SJCRH30 (cell line): ENCODE results near the gene KRTAP10-3. TPM values are rescaled to one million over a fixed set of nuclear protein-coding genes. Genes with fewer than 3 reads are reported as not detected.

Source experiments
- DNase-seq, 2 experiments: peaks; one replicate each; pipeline ENCODE4 v3.0.0-alpha.2; 2015 to 2020
- H3K27ac ChIP-seq: fragments of 250-450 bp; sonication (Bioruptor Pico); 2 replicates; pipeline ENCODE4 v1.5.1; 2020; ENCODE audit warnings: mild to moderate bottlenecking, moderate library complexity
- H3K27me3 ChIP-seq: fragments of 250-450 bp; sonication (Bioruptor Pico); 2 replicates; pipeline ENCODE4 v1.5.1; 2020; ENCODE audit warnings: mild to moderate bottlenecking, moderate library complexity
- H3K36me3 ChIP-seq: fragments of 250-450 bp; sonication (Bioruptor Pico); 2 replicates; pipeline ENCODE4 v1.5.1; 2020; ENCODE audit warnings: mild to moderate bottlenecking, moderate library complexity
- H3K4me1 ChIP-seq: fragments of 250-450 bp; sonication (Bioruptor Pico); 2 replicates; pipeline ENCODE4 v1.5.1; 2020; ENCODE audit warnings: mild to moderate bottlenecking, moderate library complexity
- H3K4me3 ChIP-seq: fragments of 250-450 bp; sonication (Bioruptor Pico); 2 replicates; pipeline ENCODE4 v1.5.1; 2020; ENCODE audit warnings: mild to moderate bottlenecking, moderate library complexity
- H3K9me3 ChIP-seq: fragments of 250-450 bp; sonication (Bioruptor Pico); replicated peaks from 2 replicates; pipeline ENCODE4 v1.5.1; 2020; ENCODE audit warnings: mild to moderate bottlenecking, moderate library complexity
- total RNA-seq: library from RNA; depleted of rRNA; stranded (reverse); fragments of >200 nt; shearing (Covaris generic); gene quantifications from 2 replicates; pipeline ENCODE4 v1.2.3, GENCODE V29; 2014

The KRTAP10-3 gene
- total RNA-seq, 1 experiment from 2014 or later: not detected

DNA sequence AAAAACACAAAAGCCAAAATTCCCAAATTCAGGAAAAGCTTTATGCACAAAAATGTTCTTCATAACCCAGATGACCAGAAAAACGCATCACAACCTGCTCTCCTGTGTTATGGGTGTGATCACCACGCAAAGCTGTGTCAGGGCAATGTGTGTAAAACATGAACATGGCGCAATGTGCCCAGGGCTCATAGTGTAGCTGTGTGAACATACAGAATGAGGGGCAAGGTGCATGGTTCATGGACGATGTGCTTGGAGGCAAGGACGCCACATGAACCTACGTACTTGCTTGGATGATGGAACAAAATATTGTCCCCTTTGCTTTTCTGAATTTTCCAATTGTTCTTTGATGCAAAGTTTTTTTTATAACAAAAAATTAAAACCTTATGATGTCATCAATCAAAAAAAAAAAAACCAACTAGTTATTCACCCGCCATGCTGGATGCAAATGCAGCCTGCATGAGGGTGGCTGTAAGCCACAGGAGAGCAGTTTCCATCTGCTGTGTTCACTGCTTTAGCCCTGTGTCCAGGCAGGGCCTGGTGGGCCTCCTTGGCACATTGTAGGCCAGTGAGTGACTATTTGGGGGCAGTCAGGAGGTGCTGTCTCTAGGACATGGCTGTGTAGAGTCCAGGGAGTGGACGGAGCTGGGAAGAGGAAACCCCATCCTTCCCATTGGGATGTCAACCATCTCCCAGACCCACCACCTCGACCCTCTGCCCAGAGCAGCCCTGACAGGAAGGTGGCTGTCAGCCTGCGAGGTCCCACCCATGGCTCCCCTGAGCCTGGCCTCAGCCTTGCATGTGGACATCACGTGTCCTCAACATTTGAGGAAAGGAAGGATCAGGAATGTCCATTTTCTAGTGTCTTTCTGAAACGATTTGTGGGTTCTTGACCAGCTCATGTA is 32.2 kb downstream of the KRTAP10-3 start:
- Histone ChIP-seq H3K9me3 (0 out of 2 replicates have a peak, but pooled peaks cover 4% of the 10 kb centered on the region), H3K4me3 (no peak overlapping the region), H3K4me1 (no peaks in the 10 kb centered on the region), H3K27me3 (no peaks in the 10 kb centered on the region), H3K27ac (no peak overlapping the region), H3K36me3 (no peaks in the 10 kb centered on the region)
- DNase-seq: no peak

GRCh38 chr21:44525391-44526095 is 33.1 kb downstream of the KRTAP10-3 start:
- no peaks in the 10 kb centered on the region for H3K4me1 ChIP-seq
- H3K36me3 ChIP-seq: no peaks in the 10 kb centered on the region
- H3K27me3 ChIP-seq: no peaks in the 10 kb centered on the region
- no peak for DNase-seq
- H3K27ac ChIP-seq: no peak overlapping the region
- 0 out of 2 replicates have a peak, but pooled peaks cover 4% of the 10 kb centered on the region for H3K9me3 ChIP-seq
- H3K4me3 ChIP-seq: no peak overlapping the region

- H3K27ac ChIP-seq: no peak overlapping the region
- H3K4me1 ChIP-seq: no peaks in the 10 kb centered on the region
- no peak for DNase-seq
- no peaks in the 10 kb centered on the region for H3K36me3 ChIP-seq
- H3K27me3 ChIP-seq: no peaks in the 10 kb centered on the region
- 0 out of 2 replicates have a peak, but pooled peaks cover 4% of the 10 kb centered on the region for H3K9me3 ChIP-seq
- no peak overlapping the region for H3K4me3 ChIP-seq
Measured at GRCh38 chr21:44524414-44525371, 33.9 kb downstream of the KRTAP10-3 start.

- no peaks in the 10 kb centered on the region for H3K4me1 ChIP-seq
- H3K36me3 ChIP-seq: no peaks in the 10 kb centered on the region
- no peak overlapping the region for H3K27ac ChIP-seq
- 0 out of 2 replicates have a peak, but pooled peaks cover 4% of the 10 kb centered on the region for H3K9me3 ChIP-seq
- no peak for DNase-seq
- H3K27me3 ChIP-seq: no peaks in the 10 kb centered on the region
- H3K4me3 ChIP-seq: no peak overlapping the region
Measured at GRCh38 chr21:44523567-44524413, 34.8 kb downstream of the KRTAP10-3 start.

DNA sequence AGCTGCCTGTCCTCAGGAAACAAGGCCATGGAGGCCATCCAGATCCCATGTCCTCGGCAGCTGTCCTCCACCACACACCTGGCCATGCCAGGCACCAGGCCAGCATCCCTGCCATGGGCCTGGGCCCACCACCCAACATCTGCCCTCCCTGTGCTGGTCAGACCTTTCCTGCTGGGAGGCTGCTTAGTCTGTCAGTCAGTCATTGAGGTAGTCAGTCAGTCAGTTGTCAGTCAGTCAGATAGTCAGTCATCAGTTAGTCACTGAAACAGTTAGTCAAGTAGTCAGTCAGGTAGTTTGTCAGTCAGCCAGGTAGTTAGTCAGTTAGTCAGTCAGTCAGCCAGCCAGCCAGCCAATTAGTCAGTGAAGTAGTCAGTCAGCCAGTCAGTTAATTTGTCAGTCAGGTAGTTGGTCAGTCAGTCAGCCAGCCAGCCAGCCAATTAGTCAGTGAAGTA is 35.8 kb downstream of the KRTAP10-3 start:
- H3K9me3 ChIP-seq: 0 out of 2 replicates have a peak, but pooled peaks cover 4% of the 10 kb centered on the region
- no peaks in the 10 kb centered on the region for H3K4me1 ChIP-seq
- H3K4me3 ChIP-seq: no peak overlapping the region
- H3K36me3 ChIP-seq: no peaks in the 10 kb centered on the region
- no peak for DNase-seq
- H3K27ac ChIP-seq: no peak overlapping the region
- H3K27me3 ChIP-seq: no peaks in the 10 kb centered on the region

- no peaks in the 10 kb centered on the region for H3K27me3 ChIP-seq
- H3K4me1 ChIP-seq: no peaks in the 10 kb centered on the region
- H3K27ac ChIP-seq: no peak overlapping the region
- 0 out of 2 replicates have a peak, but pooled peaks cover 4% of the 10 kb centered on the region for H3K9me3 ChIP-seq
- DNase-seq: no peak
- H3K36me3 ChIP-seq: no peaks in the 10 kb centered on the region
- H3K4me3 ChIP-seq: no peak overlapping the region
Measured at GRCh38 chr21:44521928-44522752, 36.5 kb downstream of the KRTAP10-3 start.

- DNase-seq: no peak
- H3K4me1 ChIP-seq: no peaks in the 10 kb centered on the region
Measured at GRCh38 chr21:44521301-44521927, 37.2 kb downstream of the KRTAP10-3 start.

GRCh38 chr21:44520326-44521300 is 38.0 kb downstream of the KRTAP10-3 start:
- Histone ChIP-seq H3K4me3 (no peak overlapping the region), H3K4me1 (no peaks in the 10 kb centered on the region), H3K9me3 (0 out of 2 replicates have a peak, but pooled peaks cover 4% of the 10 kb centered on the region), H3K36me3 (no peaks in the 10 kb centered on the region), H3K27ac (no peak overlapping the region), H3K27me3 (no peaks in the 10 kb centered on the region)
- no peak for DNase-seq

More at GRCh38 chr21:44521301-44521927, 37.2 kb downstream of the KRTAP10-3 start:
- H3K36me3 ChIP-seq: no peaks in the 10 kb centered on the region
- H3K4me3 ChIP-seq: no peak overlapping the region
- no peaks in the 10 kb centered on the region for H3K27me3 ChIP-seq
- H3K9me3 ChIP-seq: 0 out of 2 replicates have a peak, but pooled peaks cover 4% of the 10 kb centered on the region
- no peak overlapping the region for H3K27ac ChIP-seq

DNA sequence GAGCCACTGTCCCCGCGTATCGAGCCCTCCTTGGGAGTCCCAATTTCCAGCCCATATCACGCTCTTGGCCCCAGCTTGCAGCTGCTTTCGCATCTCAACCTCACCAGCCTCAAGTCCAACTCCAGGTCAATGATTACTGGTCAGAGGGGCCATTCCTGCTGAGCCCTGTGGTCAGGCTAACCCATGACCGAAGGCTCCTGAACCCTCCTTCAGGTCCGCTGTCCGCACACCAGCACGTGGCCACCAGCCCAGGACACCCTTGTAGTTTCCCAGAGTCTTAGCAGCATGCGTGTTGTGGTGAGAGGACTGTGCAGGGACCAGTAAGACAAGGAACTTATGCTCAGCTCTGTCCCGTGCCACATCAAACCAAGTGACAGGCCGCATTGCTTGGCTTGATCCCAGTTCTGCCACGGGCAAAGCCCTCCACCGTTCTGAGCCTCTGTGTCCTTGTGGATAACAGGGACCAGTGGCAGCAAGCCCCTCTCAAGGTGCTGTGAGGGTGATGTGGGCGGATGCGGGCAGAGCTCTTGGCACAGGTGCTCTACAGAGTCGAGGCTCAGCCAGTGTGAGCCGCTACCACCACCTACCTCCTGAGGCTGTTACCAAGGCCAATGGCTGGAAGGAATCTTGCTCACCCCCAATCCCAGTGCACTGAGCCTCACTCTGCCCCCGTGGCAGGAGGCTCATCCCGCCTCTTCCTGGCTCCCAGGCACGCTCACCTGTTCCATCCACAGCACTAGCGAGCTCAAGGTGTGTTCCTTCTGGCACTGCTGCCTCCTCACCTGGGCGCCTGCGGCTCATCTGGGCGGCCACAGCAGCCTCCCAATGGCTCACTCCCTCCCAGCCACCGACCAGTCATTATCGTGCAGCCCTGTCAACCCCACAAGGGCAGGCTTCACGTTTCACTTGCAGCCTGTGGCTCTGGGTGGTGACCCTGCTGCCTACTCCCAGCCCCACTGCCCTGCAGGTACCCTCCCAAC is 39.0 kb downstream of the KRTAP10-3 start:
- Histone ChIP-seq H3K36me3 (no peaks in the 10 kb centered on the region), H3K9me3 (0 out of 2 replicates have a peak, but pooled peaks cover 4% of the 10 kb centered on the region), H3K27me3 (no peaks in the 10 kb centered on the region), H3K27ac (no peak overlapping the region), H3K4me1 (no peaks in the 10 kb centered on the region), H3K4me3 (no peak overlapping the region)
- DNase-seq: no peak

GRCh38 chr21:44518686-44519085 is 39.9 kb downstream of the KRTAP10-3 start:
- no peak overlapping the region for H3K4me3 ChIP-seq
- DNase-seq: no peak
- no peaks in the 10 kb centered on the region for H3K36me3 ChIP-seq
- H3K27me3 ChIP-seq: no peaks in the 10 kb centered on the region
- no peak overlapping the region for H3K27ac ChIP-seq
- H3K4me1 ChIP-seq: no peaks in the 10 kb centered on the region
- H3K9me3 ChIP-seq: 0 out of 2 replicates have a peak, but pooled peaks cover under 1% of the 10 kb centered on the region
